SK-N-MC (cell line): ENCODE data around the gene MDM1.

ENCODE experiments used
- EZH2 ChIP-seq: fragments of 200-600 bp; sonication (generic); IDR thresholded peaks from one replicate; pipeline ENCODE4 v1.6.1; 2017; ENCODE audit warnings: antibody characterized with exemption
- POLR2AphosphoS5 ChIP-seq: IDR thresholded peaks from 2 replicates; pipeline ENCODE4 v1.6.1; 2012; ENCODE audit warnings: mild to moderate bottlenecking, low read depth, low read length, borderline replicate concordance

- TF ChIP-seq EZH2 (no peak), POLR2AphosphoS5 (no peak)
Measured at GRCh38 chr12:68368327-68368726, 36.2 kb upstream of the MDM1 start.
